GM12892 (cell line): ENCODE results near the gene ZNF91.

Experiments
- POLR2A ChIP-seq: IDR thresholded peaks from 2 replicates; pipeline ENCODE4 v1.6.1; 2011; ENCODE audit warnings: low read depth, low read length, control low read depth
- POLR2AphosphoS5 ChIP-seq: IDR thresholded peaks from 2 replicates; pipeline ENCODE4 v1.6.1; 2011; ENCODE audit warnings: low read depth, low read length, control low read depth
- TAF1 ChIP-seq: IDR thresholded peaks from 2 replicates; pipeline ENCODE4 v1.6.1; 2011; ENCODE audit warnings: low read depth, mild to moderate bottlenecking, control low read depth, low read length, borderline replicate concordance

- no peak for TF ChIP-seq POLR2A
- TF ChIP-seq POLR2AphosphoS5 = no peak
- TF ChIP-seq TAF1 = no peak
Observed at GRCh38 chr19:23409392-23410048, 14.2 kb upstream of the ZNF91 start.
